HepG2 (cell line): Measurements from ENCODE around the gene RPS10. TPM values are rescaled to one million over a fixed set of nuclear protein-coding genes. Genes with fewer than 3 reads are reported as not detected.
A peak's percentile ranks its signal among the peaks of the same experiment; 100 is the strongest.

Experiments
- ATAC-seq: fragments of 200-7000 bp; cut with Tn5 transposase; 3 replicates; pipeline ENCODE4 v1.9.1; 2020; ENCODE audit warnings: mild to moderate bottlenecking, moderate library complexity
- BruUV-seq: library from RNA; stranded (reverse); fragments of 400-500 nt; replicated peaks from 2 replicates; lab custom pipeline; 2021; lab: Mats Ljungman, UMichigan
- CTCF ChIA-PET: fragments of 300-600 bp; formaldehyde crosslinking; extraction: SDS; loops from one replicate; lab custom pipeline; 2021; ENCODE audit warnings: low total read pairs, inconsistent platforms, low intra/inter-chr PET ratio; lab: Yijun Ruan, JAX
- POLR2A ChIA-PET: fragments of 350-600 bp; sonication (Branson Sonifier 250); formaldehyde crosslinking; loops from one replicate; lab custom pipeline; 2020; ENCODE audit warnings: antibody characterized with exemption, inconsistent platforms; lab: Yijun Ruan, JAX
- DNase-seq: peaks from one replicate; pipeline ENCODE4 v3.0.0-alpha.2; 2015; ENCODE audit warnings: low spot score
- FAIRE-seq: peaks from 3 replicates; lab custom pipeline; 2011; peaks lifted over from hg19 to GRCh38; lab: Jason Lieb, UNC
- H2AFZ ChIP-seq: one replicate; pipeline ENCODE4 v1.6.1; 2011; ENCODE audit warnings: low read length, inconsistent platforms
- H3K27ac ChIP-seq: fragments of 300-600 bp; 3 replicates; pipeline ENCODE4 v1.8.0; 2011; ENCODE audit warnings: mixed run types, mild to moderate bottlenecking, mixed read lengths, low read length, inconsistent platforms; ENCODE audit not compliant: insufficient read depth; ENCODE audit errors: extremely low read length
- H3K27me3 ChIP-seq, 2 experiments: fragments of 200-600 bp in 1 of 2; 2 replicates in 1 of 2; 3 replicates in 1 of 2; pipeline versions ENCODE4 v1.6.0 to v1.8.0; 2011; ENCODE audit warnings: low read length in 2 of 2, mild to moderate bottlenecking in 2 of 2, moderate library complexity in 2 of 2, inconsistent platforms in 1 of 2; ENCODE audit not compliant: insufficient read depth in 2 of 2, control insufficient read depth in 1 of 2
- H3K36me3 ChIP-seq, 2 experiments: fragments of 200-600 bp in 1 of 2; replicated peaks in 1 of 2; 2 replicates in 1 of 2; 3 replicates in 1 of 2; pipeline versions ENCODE4 v1.5.1 to v1.8.0; 2011; ENCODE audit warnings: low read length in 2 of 2, inconsistent platforms in 1 of 2; ENCODE audit not compliant: insufficient read depth in 2 of 2, control insufficient read depth in 1 of 2
- H3K4me1 ChIP-seq: 2 replicates; pipeline ENCODE4 v1.5.1; 2012; ENCODE audit warnings: low read length, inconsistent platforms; ENCODE audit not compliant: insufficient read depth
- H3K4me2 ChIP-seq: 2 replicates; pipeline ENCODE4 v1.6.0; 2011; ENCODE audit warnings: low read depth, low read length, inconsistent platforms
- H3K4me3 ChIP-seq, 3 experiments: fragments of 200-600 bp in 1 of 3; sonication (generic), shearing (Covaris generic) in 1 of 3; replicated peaks in 1 of 3; 2 replicates each; pipeline ENCODE4 v1.5.1; 2011 to 2016; ENCODE audit warnings: low read length in 3 of 3, inconsistent platforms in 2 of 3, low read depth in 2 of 3, mild to moderate bottlenecking in 2 of 3, control low read depth in 1 of 3, mixed read lengths in 1 of 3; ENCODE audit not compliant: insufficient read depth in 1 of 3
- H3K79me2 ChIP-seq: one replicate; pipeline ENCODE4 v1.6.1; 2011; ENCODE audit warnings: low read length, inconsistent platforms; ENCODE audit not compliant: insufficient read depth
- H3K9ac ChIP-seq: 2 replicates; pipeline ENCODE4 v1.6.0; 2011; ENCODE audit warnings: mild to moderate bottlenecking, low read depth, low read length, inconsistent platforms; ENCODE audit not compliant: insufficient read depth
- H3K9me3 ChIP-seq: 2 replicates; pipeline ENCODE4 v1.5.1; 2012; ENCODE audit warnings: mild to moderate bottlenecking, low read length
- H4K20me1 ChIP-seq: 2 replicates; pipeline ENCODE4 v1.6.0; 2011; ENCODE audit warnings: inconsistent platforms, mild to moderate bottlenecking, low read length, moderate library complexity; ENCODE audit not compliant: insufficient read depth
- RBM39 ChIP-seq: fragments of 200-400 bp; formaldehyde crosslinking; IDR thresholded peaks from one replicate; pipeline ENCODE4 v1.6.1; 2018; ENCODE audit warnings: antibody characterized with exemption, mild to moderate bottlenecking, low read depth, low read length; ENCODE audit not compliant: poor library complexity, severe bottlenecking
- ZNF552 ChIP-seq: sonication (generic); formaldehyde crosslinking; IDR thresholded peaks from 2 replicates; pipeline ENCODE4 v1.9.0; 2022; ENCODE audit warnings: missing genetic modification reagents, mild to moderate bottlenecking, borderline replicate concordance
- ZNF629 ChIP-seq: sonication (generic); formaldehyde crosslinking; conservative IDR thresholded peaks from 2 replicates; pipeline ENCODE4 v1.5.0; 2020; ENCODE audit warnings: missing genetic modification reagents
- WGBS: methylation state at CpG from one replicate; pipeline ENCODE4 v1.1.6; 2017; ENCODE audit warnings: low lambda C conversion rate; 5-methylcytosine and 5-hydroxymethylcytosine counted together
- in situ Hi-C: cut with HindIII; loops from 2 replicates; pipeline ENCODE4 v1.10.0; 2017; ENCODE audit warnings: low pct_unique_long_range_greater_than_20kb; ENCODE audit not compliant: extremely low pct_ligation_motif_present
- intact Hi-C: fragments of 100-400 bp; cut with micrococcal nuclease; formaldehyde crosslinking; loops from one replicate; pipeline ENCODE4 v1.10.0; 2022; ENCODE audit not compliant: unreplicated experiment
- polyA plus RNA-seq, 8 experiments: library from polyadenylated mRNA; depleted of rRNA in 3 of 8; stranded (reverse) in 7 of 8; unstranded in 1 of 8; fragments of >200 nt; fragmentation: Illumina TruSeq in 4 of 8; extraction: Trizol in 4 of 8; gene quantifications; 2 replicates each; pipeline versions ENCODE4 v1.2.1 to v1.2.3, GENCODE V29; 2011 to 2016; ENCODE audit warnings: low read depth in 4 of 8, missing spikeins in 1 of 8, mixed read lengths in 1 of 8; ENCODE audit not compliant: insufficient read depth in 1 of 8
- total RNA-seq, 5 experiments: library from RNA; depleted of rRNA; stranded (reverse); fragments of >200 nt; fragmentation: Illumina TruSeq; extraction: Trizol; gene quantifications; 2 replicates each; pipeline ENCODE4 v1.2.3, GENCODE V29; 2016; ENCODE audit warnings: low read depth in 1 of 5
- TF ChIP-seq, protein P1 (sequence below): sonication (generic); formaldehyde crosslinking; IDR thresholded peaks from 2 replicates; pipeline ENCODE4 v1.5.1; 2020; ENCODE audit warnings: missing genetic modification reagents, mild to moderate bottlenecking, borderline replicate concordance

RPS10 gene
- total and polyA plus RNA-seq, 2 of the 13 experiments (the other 11 are each of a cell fraction or from before 2014, with no cell fraction given): 2,909 to 4,648 TPM

GRCh38 chr6:34451192-34451591 lies 25.3 kb upstream of the RPS10 start:
- WGBS: 40% methylated on average over 1 of the region's 1 CpG
- Histone ChIP-seq H2AFZ (no peak overlapping the region), H3K27ac (no peak overlapping the region), H3K27me3 (peaks cover 1 to 9% of the 10 kb centered on the region in 2 experiments; a peak in 1 of 5 replicates), H3K4me2 (no peak overlapping the region), H4K20me1 (no peaks in the 10 kb centered on the region), H3K36me3 (no peaks in the 10 kb centered on the region), H3K9ac (no peak overlapping the region), H3K4me3 (no peak overlapping the region), H3K4me1 (no peaks in the 10 kb centered on the region), H3K9me3 (no peaks in the 10 kb centered on the region), H3K79me2 (no peaks in the 10 kb centered on the region)
- TF ChIP-seq ZNF552 (CRISPR knock-in tag) (no peak), ZNF629 (0 out of 2 replicates have a peak, but pooled peaks have one; percentile 23)
- ChIA-PET CTCF (no interaction called here), POLR2A (no interaction called here)
- no peak for DNase-seq
- no TSS peak for BruUV-seq
- no peak for FAIRE-seq
- in situ Hi-C loops: no loop called here
- intact Hi-C loops: no loop called here
- ATAC-seq: no peak

DNA sequence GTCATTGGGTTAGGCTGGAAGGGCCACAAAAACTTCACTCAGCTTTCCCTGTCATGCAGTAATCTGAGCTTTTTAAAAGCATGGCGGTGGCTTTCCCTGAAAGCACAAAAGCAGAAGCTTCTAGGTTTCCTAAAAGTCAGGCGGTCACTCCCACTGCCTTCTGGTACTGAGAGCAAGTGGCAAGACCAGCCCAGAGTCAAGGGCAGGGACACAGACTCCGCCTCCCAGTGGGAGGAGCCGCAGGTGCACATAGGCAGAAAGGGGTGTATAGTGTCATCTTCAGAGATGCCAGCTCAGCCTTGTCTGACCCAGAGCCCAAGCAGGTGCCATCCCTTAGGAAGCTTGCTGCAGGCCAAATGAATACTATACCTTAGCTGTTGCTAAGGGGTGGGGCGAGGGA lies 22.0 kb upstream of the RPS10 start:
- H3K9ac ChIP-seq: no peak overlapping the region
- TF ChIP-seq, protein P1, sequence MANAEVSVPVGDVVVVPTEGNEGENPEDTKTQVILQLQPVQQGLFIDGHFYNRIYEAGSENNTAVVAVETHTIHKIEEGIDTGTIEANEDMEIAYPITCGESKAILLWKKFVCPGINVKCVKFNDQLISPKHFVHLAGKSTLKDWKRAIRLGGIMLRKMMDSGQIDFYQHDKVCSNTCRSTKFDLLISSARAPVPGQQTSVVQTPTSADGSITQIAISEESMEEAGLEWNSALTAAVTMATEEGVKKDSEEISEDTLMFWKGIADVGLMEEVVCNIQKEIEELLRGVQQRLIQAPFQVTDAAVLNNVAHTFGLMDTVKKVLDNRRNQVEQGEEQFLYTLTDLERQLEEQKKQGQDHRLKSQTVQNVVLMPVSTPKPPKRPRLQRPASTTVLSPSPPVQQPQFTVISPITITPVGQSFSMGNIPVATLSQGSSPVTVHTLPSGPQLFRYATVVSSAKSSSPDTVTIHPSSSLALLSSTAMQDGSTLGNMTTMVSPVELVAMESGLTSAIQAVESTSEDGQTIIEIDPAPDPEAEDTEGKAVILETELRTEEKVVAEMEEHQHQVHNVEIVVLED (CRISPR knock-in tag): no peak
- no peak for TF ChIP-seq RBM39
- H3K4me2 ChIP-seq: no peak overlapping the region
- ChIA-PET CTCF (no interaction called here), POLR2A (no interaction called here)
- intact Hi-C loops: no loop called here
- in situ Hi-C loops: no loop called here
- BruUV-seq: no TSS peak
- no peaks in the 10 kb centered on the region for H3K4me1 ChIP-seq
- 48% methylated on average over 4 of the region's 5 CpGs for WGBS
- no peaks in the 10 kb centered on the region for H3K79me2 ChIP-seq
- H2AFZ ChIP-seq: no peak overlapping the region
- no peak overlapping the region for H3K27ac ChIP-seq
- H3K27me3 ChIP-seq: peaks cover 1 to 14% of the 10 kb centered on the region in 2 experiments; a peak in 2 of 5 replicates
- no peaks in the 10 kb centered on the region for H3K36me3 ChIP-seq
- FAIRE-seq (no peak), ATAC-seq (peak; percentile 60), DNase-seq (no peak)
- H3K4me3 ChIP-seq: no peak overlapping the region
- H4K20me1 ChIP-seq: no peaks in the 10 kb centered on the region
- no peaks in the 10 kb centered on the region for H3K9me3 ChIP-seq
